Measurements from ENCODE around the gene SOHLH1. TPM values are rescaled to one million over a fixed set of nuclear protein-coding genes. Genes with fewer than 3 reads are reported as not detected.

The SOHLH1 gene
- total RNA-seq, 1 experiment from 2014 or later = not detected

DNA sequence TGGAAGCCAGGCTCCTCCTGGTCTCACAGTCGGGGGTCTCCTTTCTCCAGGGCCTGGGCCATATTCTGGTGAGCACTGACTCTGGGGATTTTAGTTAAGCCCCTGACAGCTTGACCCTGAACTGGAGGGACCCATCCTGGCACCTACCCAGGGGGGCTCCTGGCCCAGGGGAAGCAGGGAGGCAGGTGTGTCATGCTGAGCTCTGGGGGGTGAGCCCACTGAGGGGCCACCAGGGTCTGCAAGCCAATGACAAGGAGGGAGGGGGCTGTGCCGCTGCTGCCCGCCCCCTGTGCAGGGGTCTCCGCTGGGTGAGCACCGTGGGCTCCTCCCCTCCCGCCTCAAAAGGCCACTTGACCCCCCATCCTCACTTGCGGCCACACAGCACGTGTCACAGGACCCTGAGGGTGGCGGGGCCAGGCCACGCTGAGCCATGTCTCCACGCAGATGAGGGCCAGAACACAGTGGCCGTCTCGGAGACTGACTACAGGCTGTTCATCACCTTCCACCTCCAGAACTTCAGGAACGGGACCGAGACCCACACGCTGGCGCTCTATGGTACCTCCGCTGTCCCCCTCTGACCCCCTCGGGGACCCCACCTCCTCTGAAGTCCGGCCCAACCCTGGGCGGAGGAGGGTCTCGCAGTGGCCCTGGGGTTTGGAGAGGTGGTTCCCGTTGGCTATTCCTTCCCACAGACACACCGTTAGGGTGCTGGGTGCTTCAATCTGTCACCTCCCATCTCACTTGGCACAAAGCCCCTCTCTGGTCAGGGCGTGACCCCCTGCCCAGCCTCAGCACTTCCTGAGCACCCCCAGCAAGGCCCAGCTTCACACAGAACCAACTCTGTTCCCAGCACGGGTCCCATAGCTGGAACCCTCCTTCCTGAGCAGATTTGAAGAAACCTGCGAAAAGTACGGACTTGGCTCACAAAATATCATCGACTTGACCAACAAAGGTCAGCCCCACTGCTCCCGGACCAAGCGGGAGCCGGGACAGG is 34.2 kb downstream of the SOHLH1 start (continued):
- TF ChIP-seq, protein P1, sequence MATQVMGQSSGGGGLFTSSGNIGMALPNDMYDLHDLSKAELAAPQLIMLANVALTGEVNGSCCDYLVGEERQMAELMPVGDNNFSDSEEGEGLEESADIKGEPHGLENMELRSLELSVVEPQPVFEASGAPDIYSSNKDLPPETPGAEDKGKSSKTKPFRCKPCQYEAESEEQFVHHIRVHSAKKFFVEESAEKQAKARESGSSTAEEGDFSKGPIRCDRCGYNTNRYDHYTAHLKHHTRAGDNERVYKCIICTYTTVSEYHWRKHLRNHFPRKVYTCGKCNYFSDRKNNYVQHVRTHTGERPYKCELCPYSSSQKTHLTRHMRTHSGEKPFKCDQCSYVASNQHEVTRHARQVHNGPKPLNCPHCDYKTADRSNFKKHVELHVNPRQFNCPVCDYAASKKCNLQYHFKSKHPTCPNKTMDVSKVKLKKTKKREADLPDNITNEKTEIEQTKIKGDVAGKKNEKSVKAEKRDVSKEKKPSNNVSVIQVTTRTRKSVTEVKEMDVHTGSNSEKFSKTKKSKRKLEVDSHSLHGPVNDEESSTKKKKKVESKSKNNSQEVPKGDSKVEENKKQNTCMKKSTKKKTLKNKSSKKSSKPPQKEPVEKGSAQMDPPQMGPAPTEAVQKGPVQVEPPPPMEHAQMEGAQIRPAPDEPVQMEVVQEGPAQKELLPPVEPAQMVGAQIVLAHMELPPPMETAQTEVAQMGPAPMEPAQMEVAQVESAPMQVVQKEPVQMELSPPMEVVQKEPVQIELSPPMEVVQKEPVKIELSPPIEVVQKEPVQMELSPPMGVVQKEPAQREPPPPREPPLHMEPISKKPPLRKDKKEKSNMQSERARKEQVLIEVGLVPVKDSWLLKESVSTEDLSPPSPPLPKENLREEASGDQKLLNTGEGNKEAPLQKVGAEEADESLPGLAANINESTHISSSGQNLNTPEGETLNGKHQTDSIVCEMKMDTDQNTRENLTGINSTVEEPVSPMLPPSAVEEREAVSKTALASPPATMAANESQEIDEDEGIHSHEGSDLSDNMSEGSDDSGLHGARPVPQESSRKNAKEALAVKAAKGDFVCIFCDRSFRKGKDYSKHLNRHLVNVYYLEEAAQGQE (IDR thresholded peaks at IDR 0.05; ENCODE audit: low read depth) = no peak
- no peak for TF ChIP-seq POLR2A (IDR thresholded peaks at IDR 0.05; ENCODE audit: borderline replicate concordance, extremely low read depth, insufficient read depth, insufficient read length)

DNA sequence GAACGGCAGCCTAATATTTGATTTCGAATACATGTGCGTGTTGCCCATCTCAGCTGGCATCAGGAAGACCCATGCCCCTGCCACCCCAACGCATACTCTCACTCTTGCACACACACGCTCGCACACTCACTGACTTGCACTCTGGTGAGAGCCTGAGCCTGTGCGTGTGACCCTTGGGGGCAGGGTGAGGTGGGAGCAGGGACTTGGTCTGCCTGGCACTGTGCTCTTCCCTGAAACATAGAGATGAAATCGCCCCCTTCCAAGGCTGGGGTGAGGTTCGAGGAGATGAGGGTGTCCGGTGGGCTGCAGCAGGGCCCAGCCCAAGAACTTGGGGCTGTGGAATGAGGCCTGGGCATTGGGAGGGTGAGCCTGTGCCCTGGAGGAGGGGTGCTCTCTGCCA is 35.0 kb downstream of the SOHLH1 start:
- no peak overlapping the region for H3K27ac ChIP-seq (ENCODE audit: low read depth, low read length)
- H4K20me1 ChIP-seq (ENCODE audit: insufficient read depth) = no peaks in the 10 kb centered on the region
- H2AFZ ChIP-seq (ENCODE audit: low read depth, low read length, poor library complexity, severe bottlenecking) = no peak overlapping the region
- CTCF ChIA-PET = no interaction called here
- H3K4me1 ChIP-seq (ENCODE audit: control insufficient read depth in 1 of 2, insufficient read depth in 2 of 2, low read length in 2 of 2) = no peaks in the 10 kb centered on the region
- BruUV-seq (replicated peaks) = no TSS peak
- no peak overlapping the region for H3K4me3 ChIP-seq (replicated peaks in 1 of 2; ENCODE audit: low read depth in 1 of 2, low read length in 2 of 2)
- DNase-seq (ENCODE audit: low read depth, low spot score) (no peak), ATAC-seq (no peak)
- intact Hi-C loops (cut with micrococcal nuclease) = no loop called here
- H3K9me3 ChIP-seq (ENCODE audit: control insufficient read depth in 1 of 2, insufficient read depth in 1 of 2, low read depth in 1 of 2, low read length in 2 of 2) = no peaks in the 10 kb centered on the region
- RAD21 ChIA-PET (ENCODE audit: low non-redundant PET in 1 of 2, low total read pairs in 2 of 2, uncharacterized antibody in 2 of 2, unreplicated experiment in 2 of 2) = no interaction called here
- H3K79me2 ChIP-seq (ENCODE audit: insufficient read depth, low read length) = no peaks in the 10 kb centered on the region
- H3K4me2 ChIP-seq (ENCODE audit: low read length) = no peak overlapping the region
- no peaks in the 10 kb centered on the region for H3K9me2 ChIP-seq (ENCODE audit: insufficient read depth)
- peaks cover 6% of the 10 kb centered on the region; the same call in 1 of the 2 replicates for H3K27me3 ChIP-seq (ENCODE audit: insufficient read depth, low read length)
- POLR2A ChIA-PET = no interaction called here
- H3K9ac ChIP-seq (ENCODE audit: low read length) = no peak overlapping the region
- no peaks in the 10 kb centered on the region for H3K36me3 ChIP-seq (ENCODE audit: control insufficient read depth in 1 of 2, insufficient read depth in 2 of 2, low read length in 2 of 2)
- TF ChIP-seq TCF7L2 (IDR thresholded peaks at IDR 0.05; ENCODE audit: borderline replicate concordance, extremely low read depth, insufficient read depth, insufficient read length) (no peak), RAD21 (IDR thresholded peaks at IDR 0.05; ENCODE audit: low read depth) (no peak), ZFX (IDR thresholded peaks at IDR 0.05) (no peak), POLR2AphosphoS5 (IDR thresholded peaks at IDR 0.05; ENCODE audit: low read depth, low read length) (no peak), EZH2phosphoT487 (IDR thresholded peaks at IDR 0.05; ENCODE audit: borderline replicate concordance) (no peak), FOSL1 (IDR thresholded peaks at IDR 0.05; ENCODE audit: low read depth) (no peak)

Measured in HCT116 (cell line).